Measurements from ENCODE around the gene MAP1LC3A. TPM values are rescaled to one million over a fixed set of nuclear protein-coding genes. Genes with fewer than 3 reads are reported as not detected.

Gene MAP1LC3A
- total RNA-seq, 1 experiment from 2014 or later, result 9.3 TPM

DNA sequence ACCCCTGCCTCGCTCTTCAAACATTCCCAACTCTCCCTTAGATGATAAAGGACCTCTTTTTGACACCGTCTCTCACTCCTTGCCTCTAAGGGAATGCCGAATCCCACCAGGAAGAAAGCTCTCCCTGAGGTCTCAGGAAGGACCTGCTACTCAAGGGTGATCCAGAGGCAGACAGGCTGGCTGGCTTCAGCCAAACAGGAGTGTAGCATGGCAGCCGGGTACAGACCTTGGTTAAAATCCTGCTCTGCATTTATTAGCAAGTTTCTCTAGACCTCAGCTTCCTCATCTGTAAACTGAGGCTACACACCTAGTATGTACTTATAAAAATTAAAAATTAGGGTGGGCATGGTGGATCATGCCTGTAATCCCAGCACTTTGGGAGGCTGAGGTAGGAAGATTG, 17.2 kb downstream of the MAP1LC3A start:
- DNase-seq (ENCODE audit: low spot score), result no peak

DNA sequence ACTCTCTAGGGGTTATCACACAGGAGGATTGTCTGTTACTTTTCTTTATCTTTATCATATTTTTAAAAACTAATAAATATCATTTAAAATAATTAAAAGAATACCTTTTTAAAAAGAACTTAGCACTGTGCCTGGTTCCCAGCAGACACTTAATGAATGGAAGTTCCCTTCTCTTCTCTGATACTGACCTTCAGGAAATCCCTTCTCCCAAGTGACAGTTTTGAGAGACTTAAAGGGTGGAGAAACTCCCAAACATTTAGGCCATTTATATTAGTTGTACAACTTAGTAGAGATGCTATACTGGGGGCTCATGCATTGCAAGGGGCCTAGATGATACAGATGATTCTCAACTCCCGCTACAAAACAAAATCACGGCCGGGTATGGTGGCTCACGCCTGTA, 18.5 kb downstream of the MAP1LC3A start:
- DNase-seq (ENCODE audit: low spot score), result no peak

DNA sequence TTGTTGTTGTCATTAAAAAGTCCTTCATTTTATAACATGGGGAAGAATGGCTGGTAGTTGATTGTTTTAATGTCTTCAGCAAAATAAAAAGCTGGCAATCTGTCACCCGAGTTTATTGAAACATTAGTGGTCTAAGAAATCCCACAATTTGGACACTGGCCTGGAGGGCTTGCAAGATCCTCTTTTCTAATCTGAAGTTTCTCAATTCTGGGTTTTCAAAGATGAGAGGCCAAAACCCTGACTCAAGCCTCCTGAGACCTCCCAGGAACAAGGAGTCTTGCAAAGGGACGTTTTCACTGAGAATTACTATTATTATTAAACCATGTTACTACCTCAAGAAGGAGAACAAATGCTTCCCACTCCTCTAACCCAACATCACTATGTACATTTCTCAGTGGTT, 19.5 kb downstream of the MAP1LC3A start:
- DNase-seq (ENCODE audit: low spot score), result no peak

DNA sequence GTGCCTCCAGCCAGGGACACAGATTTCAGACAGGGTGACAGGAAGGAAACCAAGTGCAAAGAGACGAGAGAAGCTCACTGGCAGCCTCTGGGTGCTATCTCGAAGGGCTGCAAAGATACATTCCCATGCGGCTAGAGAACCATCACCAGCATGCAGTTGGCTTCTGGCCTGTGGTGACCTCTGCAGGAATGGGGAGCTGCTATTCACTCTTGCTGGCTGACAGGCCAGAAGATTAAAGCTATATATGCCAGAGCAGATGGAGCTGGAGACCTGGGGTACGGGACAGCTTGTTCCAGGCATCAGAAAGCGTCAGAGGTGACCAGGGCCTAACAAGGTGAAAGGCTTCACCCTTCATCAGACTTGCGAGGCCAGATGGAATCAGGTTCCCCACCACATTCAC, 20.0 kb downstream of the MAP1LC3A start:
- no peak for DNase-seq (ENCODE audit: low spot score)

DNA sequence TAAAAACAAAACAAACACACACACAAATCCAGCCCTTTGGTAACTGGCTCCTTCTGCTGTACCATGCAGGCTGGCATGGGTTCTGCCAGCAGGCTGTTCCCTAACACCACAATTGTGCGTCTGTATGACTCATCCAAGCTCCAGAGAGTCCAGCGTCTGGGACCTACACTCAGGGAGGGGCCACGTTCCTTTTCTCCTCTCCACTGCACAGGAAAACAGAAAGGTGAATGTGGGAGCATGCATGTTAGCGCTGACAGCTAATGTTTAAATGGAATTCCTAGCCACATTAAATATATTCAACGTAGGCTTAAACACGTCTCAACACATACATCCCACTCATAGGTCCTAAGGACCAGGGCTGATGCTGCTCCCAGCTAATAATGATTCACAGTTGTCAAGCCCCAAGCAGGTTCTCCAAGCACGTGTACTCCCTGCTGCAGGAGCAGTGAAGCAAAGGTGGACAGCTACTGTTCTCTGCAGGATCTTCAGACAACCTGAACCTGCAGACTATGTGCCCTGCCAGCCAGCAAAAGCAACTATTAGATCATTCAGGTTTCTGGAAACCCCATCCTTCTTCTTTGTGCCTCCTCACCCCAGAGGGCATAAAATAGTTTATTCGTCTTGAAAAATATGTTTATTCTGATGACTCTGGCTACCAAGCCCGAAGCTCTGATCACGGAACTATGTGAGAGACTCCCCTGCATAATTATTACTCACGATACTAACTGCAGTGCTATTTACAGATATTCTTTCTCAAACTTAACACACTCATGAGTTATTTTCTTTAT, 20.9 kb downstream of the MAP1LC3A start:
- peak; percentile 92 for DNase-seq (ENCODE audit: low spot score)

DNA sequence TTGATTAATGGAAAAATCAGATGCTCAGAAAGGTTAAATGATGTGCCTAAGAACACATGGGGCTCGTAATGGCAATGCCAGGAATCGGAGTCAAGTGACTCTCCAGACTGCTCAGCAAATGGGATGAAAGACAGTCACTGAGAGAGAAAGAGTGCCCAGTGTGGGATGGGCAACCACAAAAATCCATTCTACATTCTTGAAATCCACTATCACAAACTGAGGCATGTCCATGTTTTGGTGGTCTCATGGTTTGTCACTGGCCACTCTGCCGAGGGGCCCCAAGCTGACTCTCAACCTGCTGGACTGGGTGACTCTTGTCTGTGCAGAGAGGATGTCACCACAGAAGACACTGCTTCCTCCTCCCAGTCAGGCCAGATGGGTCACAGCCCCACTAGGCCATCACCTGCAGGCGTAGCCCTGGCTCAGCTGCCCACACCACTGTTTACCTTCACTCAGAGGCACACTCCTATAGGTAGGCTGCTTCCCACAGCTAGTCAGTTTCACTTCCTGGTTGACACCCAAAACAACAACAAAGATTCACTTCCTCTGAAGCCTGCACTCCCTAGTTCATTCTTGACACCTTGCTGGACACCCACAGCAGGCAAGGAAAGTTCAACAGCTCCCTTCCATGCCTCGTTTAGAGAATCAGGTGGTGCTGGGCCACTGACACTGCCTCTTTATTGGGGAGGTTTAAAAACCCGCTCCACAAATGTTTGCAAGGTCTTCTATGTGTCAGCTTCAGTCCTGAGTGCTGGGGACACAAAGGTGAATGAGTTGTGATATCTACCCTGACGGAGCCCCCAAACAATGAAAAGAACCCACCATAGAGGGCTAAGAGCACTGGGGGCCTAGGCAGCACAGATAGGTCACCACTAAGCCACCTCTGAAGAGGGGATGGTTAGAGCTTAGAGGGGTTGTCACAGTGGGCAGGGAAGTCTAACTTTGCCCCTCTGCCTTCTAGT, 21.7 kb downstream of the MAP1LC3A start:
- peak; percentile 55 for DNase-seq (ENCODE audit: low spot score)

DNA sequence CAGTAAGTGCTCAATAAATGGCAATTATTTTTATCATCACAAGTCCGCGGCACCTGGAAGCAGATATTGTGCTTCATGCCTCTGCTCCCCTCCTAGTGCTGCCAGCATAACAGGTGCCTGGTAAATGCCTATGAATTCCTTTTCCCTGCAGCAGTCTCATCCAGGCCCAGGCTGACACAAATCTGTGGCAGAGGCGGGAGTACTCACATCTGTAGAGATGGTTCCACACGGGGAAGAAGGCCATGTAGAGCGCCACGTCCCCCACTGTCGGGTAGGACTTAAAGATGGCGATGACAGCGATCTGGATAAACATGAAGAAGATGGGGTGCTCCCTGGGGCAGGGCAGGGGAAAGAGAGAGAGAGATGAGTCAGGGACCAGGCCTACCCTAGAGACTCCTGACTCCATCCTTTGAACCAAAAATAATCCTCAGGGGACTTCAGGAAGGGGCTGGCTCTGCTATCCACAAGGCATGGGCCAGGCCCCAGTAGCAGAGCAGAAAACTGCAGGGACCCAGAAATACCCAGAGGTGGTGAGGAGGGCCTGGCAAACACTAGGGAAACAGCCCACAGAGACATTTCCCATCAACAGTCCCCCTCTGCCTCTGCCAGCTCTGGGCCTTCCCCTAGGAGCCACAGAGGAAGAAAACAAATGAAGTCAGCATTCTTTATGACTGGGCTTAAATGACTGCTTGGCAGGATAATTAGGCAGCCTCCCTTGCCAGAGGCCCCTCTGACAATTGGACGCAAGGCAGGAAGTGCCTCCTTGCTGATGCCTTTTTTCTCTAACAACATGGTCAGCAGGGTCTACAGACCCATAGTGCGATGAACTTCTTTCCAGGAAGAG, 23.0 kb downstream of the MAP1LC3A start:
- DNase-seq (ENCODE audit: low spot score), result no peak

DNA sequence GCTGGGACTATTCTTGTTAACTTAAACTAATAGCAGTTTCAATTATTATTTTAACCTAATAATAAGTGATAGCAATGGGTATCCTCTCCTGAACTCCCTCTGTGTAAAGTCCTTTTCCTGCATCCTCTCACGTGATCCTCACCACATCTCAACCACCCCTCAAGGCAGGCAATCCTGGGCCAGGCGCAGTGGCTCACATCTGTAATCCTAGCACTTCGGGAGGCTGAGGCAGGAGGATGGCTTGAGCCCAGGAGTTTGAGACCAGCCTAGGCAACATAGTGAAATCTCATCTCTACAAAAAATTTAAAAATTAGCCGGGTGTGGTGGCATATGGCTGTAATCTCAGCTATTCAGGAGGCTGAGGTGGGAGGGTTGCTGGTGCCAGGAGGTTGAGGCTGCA, 23.7 kb downstream of the MAP1LC3A start:
- no peak for DNase-seq (ENCODE audit: low spot score)

DNA sequence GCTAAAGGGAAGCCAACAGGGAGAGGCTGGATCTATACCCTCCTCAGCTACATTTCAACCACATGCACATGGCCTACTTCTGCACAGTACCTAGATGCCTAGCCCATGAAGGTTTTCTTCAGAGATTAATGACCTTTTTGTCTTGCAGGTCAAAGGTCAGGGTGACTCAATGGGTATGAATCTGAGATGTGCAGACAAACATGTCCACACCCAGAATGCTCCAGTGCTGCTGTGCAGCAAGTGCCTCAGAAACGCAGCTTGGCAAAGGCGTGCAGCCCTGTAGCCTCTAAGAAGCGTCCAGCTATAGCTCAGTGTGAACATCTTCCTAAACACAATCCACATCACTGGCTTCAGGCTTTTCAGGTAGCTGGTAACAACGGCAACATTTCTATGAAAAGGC, 24.4 kb downstream of the MAP1LC3A start:
- DNase-seq (ENCODE audit: low spot score), result no peak

DNA sequence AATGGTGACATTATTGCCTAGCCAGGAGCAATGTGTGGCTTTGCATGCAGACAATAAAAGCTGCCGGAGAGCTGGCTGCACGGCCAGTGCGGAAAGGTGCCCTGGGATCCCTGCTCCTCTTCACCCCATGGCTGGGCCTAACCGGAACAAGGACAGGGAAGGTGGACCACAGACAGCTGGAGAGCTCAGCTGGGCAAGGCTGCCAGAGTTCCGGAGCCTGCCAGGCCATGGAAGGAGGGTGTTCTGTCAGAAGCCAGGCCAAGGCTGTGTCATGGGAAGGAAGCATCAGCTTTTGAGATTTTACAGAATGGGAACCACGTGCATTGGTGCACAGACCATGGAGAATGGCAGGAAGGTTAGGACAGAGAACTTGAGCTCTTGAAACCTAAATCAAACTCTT, 25.0 kb downstream of the MAP1LC3A start:
- no peak for DNase-seq (ENCODE audit: low spot score)

DNA sequence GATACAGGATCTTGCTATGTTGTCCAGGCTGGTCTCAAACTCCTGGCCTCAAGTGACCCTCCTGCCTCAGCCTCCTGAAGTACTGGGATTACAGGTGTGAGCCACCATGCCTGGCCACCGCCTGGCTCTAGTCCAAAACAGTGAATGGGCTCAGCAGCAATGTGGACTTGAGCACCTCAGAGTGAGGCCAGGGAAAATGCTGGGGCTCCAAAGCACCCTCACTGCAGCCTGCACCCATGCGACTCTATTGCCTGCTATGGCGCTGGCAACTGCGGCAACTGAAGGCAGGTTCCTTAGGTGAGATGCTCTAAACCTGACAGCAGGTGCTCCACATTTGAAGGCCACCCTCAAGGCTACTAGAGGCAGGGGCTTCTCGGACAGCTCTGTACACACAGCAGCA, 26.5 kb downstream of the MAP1LC3A start:
- no peak for DNase-seq (ENCODE audit: low spot score)

DNA sequence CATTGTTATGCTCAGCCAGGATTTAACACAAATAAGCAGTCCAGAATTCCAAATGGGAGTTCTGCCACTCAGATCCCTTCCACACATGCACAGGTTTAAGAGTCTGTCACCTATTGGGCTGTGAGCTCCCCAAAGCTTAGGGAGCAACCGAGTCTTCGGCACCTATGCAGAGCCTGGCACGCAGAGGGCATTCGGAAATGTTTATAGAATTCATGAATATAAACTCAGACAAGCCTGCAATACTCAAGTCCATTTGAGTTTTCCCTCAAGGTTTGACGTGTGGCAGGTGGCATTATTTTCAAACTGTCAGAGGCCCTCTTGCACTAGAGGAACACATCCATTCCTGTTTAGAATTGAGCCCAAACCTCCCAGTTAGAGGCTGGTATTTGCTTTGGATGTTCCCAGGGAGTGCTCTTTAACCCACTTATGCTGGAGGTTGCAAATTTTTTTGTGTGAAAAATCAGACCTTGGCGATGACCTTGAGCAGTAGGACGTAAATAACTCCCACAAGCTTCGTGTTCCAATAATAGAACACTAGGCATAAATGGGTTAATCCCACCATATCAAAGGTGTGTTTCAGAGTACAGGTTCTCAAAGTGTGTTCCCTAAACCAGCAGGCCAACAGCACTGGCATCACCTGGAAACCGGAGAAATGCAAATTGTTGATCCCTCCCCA, 28.1 kb downstream of the MAP1LC3A start:
- DNase-seq (ENCODE audit: low spot score), result no peak

DNA sequence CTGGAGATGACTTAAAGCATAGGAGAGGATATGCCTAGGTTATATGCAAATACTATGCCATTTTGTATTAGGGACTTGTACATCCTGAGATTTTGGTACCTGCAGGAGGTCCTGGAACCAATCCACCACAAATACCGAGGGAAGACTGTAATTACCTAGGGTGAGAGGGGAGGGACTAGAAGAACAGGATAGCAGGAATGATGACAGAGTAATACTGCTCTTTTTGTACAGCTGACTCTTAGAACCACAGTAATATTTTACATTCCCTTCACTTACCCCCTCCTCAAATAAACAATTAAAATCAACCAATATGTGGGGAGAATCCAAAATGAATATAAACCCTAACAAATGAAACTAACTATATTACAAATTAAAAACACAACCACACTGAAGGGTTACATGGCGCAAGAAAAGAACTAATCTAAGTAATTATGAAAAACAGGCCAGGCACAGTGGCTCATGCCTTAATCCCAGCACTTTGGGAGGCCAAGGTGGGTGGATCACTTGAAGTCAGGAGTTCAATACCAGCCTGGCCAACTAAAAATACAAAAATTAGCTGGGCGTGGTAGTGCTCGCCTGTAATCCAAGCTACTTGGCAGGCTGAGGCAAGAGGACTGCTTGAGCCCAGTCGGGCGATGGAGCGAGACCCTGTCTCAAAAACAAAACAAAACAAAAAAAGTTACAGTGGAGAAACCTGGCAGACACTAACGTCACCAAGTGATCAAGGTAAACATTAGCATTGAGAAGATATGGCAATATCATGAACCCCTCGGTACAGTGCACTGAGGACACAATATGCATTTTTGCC, 37.1 kb downstream of the MAP1LC3A start:
- no peak for DNase-seq (ENCODE audit: low spot score)

DNA sequence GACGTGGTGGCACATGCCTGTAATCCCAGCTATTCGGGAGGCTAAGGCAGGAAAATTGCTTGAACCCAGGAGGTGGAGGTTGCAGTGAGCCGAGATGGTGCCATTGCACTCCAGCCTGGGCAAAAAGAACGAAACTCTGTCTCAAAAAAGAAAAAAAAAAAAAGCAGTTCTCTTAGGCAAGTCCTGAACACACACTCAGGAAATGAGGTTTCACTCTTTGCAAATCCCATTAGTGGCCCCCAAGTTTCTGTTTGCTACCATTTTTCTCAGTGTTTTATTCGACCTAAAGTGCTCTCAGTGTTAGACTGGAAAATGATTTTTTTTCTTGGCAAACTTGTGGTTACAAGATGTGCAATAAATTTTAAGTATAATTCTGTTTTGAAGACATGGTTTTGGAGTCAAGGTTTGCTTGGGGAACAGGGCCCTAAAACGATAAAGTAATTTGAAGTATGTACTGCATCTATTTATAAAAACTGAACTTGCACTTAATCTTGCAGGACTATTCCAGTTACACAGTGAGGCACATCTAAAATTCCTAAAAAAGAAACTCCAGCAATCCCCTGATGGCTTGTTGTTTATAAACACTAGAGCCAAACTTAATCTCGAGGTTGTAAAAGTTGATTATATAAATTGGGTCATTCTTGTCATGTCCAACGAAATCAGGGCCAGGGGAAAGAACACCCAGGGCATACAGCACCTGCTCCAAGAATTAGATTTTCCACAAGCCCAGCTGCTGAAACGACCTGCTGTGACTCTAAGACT, 42.6 kb downstream of the MAP1LC3A start:
- DNase-seq (ENCODE audit: low spot score), result no peak

DNA sequence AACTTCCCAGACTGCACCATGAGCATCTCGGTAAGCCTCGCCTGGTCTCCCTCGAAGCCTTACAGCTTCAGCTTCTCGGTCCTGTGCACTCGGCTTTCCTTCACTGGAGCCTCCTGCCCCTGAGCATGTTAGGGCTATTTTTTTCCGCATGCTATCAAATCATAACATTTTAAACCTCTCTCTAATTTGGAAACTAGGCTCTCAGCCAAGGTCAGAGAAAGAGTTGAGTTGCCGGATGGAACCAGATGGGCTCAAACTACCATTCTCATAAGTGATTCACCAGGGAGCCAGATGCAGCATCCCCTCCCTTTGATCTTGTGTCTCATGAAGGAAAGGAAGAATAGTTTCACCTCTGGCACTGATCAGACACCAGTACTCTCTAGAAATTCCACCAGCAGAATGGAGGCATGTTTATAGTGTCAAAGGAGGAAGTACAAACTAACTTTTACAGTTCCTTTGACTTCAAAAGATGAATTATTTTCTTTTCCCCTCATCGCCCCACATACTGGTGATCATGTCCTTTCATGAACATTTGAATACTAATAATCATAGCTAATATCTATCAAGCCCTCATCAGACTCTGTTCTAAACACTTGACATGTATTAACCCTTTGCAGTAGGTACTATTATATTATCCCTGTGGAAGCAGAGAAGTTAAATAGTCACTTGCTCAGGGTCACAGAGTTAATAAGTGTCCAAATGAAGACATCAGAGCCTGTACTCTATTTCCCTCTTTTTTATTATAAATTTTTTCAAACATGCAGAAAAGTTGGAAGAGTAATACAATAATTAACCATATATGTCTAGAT, 46.7 kb downstream of the MAP1LC3A start:
- DNase-seq (ENCODE audit: low spot score), result no peak

DNA sequence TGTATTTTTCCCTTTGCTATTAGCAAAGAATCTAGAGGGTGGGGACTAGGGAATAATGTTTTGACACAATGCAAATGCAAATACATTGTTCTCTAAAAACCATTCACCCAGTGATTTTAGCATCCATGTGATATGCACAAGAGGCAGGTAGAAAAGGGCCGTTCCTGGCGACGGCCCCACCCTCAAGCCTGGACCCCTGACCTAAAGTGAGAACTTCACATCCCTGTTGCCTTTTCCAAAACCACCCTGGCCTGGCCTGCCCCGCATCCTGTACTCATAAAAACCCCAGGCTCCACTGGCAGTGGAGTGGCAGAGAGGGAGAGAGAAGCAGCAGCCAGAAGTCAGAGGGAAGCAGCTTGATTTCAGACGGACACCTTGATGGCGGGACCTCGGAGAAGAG, 48.5 kb downstream of the MAP1LC3A start:
- no peak for DNase-seq (ENCODE audit: low spot score)

Measured in HT-29 (cell line).